Central memory CD8-positive, alpha-beta T cell (primary cell): ENCODE data around the gene LINGO1.

Source experiments
- ATAC-seq: fragments of 150-1000 bp; cut with Tn5 transposase; replicated peaks from 2 replicates; pipeline ENCODE4 v1.10.0; 2022; ENCODE audit warnings: mild to moderate bottlenecking, moderate FRiP score, moderate number of reproducible peaks; ENCODE audit not compliant: poor library complexity, severe bottlenecking; ENCODE audit errors: extremely low read depth
- DNase-seq, 2 donors: peaks; one replicate each; pipeline ENCODE4 v3.0.0; 2021; ENCODE audit warnings: low spot score in 2 of 2
- H3K27ac Mint-ChIP-seq: one replicate; pipeline ENCODE4 v1.8.0; 2022; ENCODE audit warnings: low read depth, mild to moderate bottlenecking, moderate library complexity, mixed read lengths
- H3K27me3 Mint-ChIP-seq: one replicate; pipeline ENCODE4 v1.8.0; 2022; ENCODE audit warnings: mixed read lengths
- H3K36me3 Mint-ChIP-seq: one replicate; pipeline ENCODE4 v1.8.0; 2022; ENCODE audit warnings: mild to moderate bottlenecking, moderate library complexity, mixed read lengths; ENCODE audit not compliant: insufficient read depth
- H3K4me1 Mint-ChIP-seq: one replicate; pipeline ENCODE4 v1.8.0; 2022; ENCODE audit warnings: mixed read lengths
- H3K4me3 Mint-ChIP-seq: one replicate; pipeline ENCODE4 v1.8.0; 2022; ENCODE audit warnings: mild to moderate bottlenecking, moderate library complexity, mixed read lengths
- H3K9me3 Mint-ChIP-seq: one replicate; pipeline ENCODE4 v1.8.0; 2022; ENCODE audit warnings: mixed read lengths

Gene LINGO1

GRCh38 chr15:77649610-77650009 is 16.9 kb upstream of the LINGO1 start:
- no peak overlapping the region for H3K27ac Mint-ChIP-seq
- DNase-seq (no peak), ATAC-seq (no peak)
- H3K27me3 Mint-ChIP-seq: peaks cover 51% of the 10 kb centered on the region
- H3K36me3 Mint-ChIP-seq: no peaks in the 10 kb centered on the region
- H3K4me3 Mint-ChIP-seq: no peak overlapping the region
- H3K4me1 Mint-ChIP-seq: no peaks in the 10 kb centered on the region
- no peaks in the 10 kb centered on the region for H3K9me3 Mint-ChIP-seq

GRCh38 chr15:77649017-77649416 is 16.3 kb upstream of the LINGO1 start:
- no peak overlapping the region for H3K4me3 Mint-ChIP-seq
- H3K4me1 Mint-ChIP-seq: no peaks in the 10 kb centered on the region
- no peaks in the 10 kb centered on the region for H3K36me3 Mint-ChIP-seq
- no peak for ATAC-seq
- peaks cover 51% of the 10 kb centered on the region for H3K27me3 Mint-ChIP-seq
- H3K9me3 Mint-ChIP-seq: no peaks in the 10 kb centered on the region
- no peak for DNase-seq
- H3K27ac Mint-ChIP-seq: no peak overlapping the region

- Mint-ChIP-seq H3K9me3 (no peaks in the 10 kb centered on the region), H3K36me3 (no peaks in the 10 kb centered on the region), H3K4me3 (no peak overlapping the region), H3K27ac (no peak overlapping the region), H3K27me3 (peaks cover 51% of the 10 kb centered on the region), H3K4me1 (no peaks in the 10 kb centered on the region)
- ATAC-seq: no peak
- no peak for DNase-seq
Observed at GRCh38 chr15:77647961-77648360, 15.2 kb upstream of the LINGO1 start.

- H3K9me3 Mint-ChIP-seq: no peaks in the 10 kb centered on the region
- no peak for ATAC-seq
- H3K4me3 Mint-ChIP-seq: no peak overlapping the region
- peaks cover 59% of the 10 kb centered on the region for H3K27me3 Mint-ChIP-seq
- H3K27ac Mint-ChIP-seq: no peak overlapping the region
- no peaks in the 10 kb centered on the region for H3K36me3 Mint-ChIP-seq
- no peaks in the 10 kb centered on the region for H3K4me1 Mint-ChIP-seq
- DNase-seq: no peak
Observed at GRCh38 chr15:77646104-77646694, 13.5 kb upstream of the LINGO1 start.

GRCh38 chr15:77645602-77646001 is 12.9 kb upstream of the LINGO1 start:
- Mint-ChIP-seq H3K9me3 (no peaks in the 10 kb centered on the region), H3K4me3 (no peak overlapping the region), H3K36me3 (no peaks in the 10 kb centered on the region), H3K4me1 (no peaks in the 10 kb centered on the region), H3K27ac (no peak overlapping the region), H3K27me3 (peaks cover 65% of the 10 kb centered on the region)
- DNase-seq (no peak), ATAC-seq (no peak)

DNA sequence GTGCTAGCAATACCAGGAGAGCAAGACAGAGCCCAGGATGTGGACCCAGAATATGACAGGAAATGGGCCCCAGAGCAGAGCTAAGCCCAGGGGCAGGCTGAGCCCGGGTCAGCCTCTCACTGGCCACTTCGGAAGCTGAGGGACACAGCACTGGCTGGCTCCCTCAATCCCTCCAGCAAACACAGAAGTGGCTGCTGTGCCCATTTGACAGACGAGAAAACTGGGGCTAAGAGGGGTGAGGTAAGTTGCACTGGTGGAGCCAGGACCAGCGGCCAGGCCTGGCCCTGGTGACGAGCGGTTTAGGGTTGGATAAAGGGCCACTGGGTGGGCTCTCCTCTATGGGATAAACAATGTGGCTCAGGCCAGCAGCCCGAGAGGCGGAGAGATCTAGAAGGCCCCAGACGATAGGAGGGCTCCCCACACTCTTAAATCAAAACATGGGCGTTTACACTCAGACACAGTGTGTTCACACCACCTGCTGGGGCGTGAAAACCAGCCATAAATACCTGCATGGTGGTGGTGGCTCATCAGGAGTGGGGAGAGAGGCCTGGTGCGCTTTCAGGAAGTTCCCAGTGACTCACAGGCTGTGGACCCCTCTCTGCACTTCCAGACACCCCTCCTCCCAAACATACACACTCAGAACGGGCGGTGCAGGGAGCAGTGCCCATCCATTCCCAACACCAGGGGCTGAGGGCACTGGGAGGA is 12.0 kb upstream of the LINGO1 start:
- Mint-ChIP-seq H3K4me3 (no peak overlapping the region), H3K4me1 (no peaks in the 10 kb centered on the region), H3K36me3 (no peaks in the 10 kb centered on the region), H3K9me3 (no peaks in the 10 kb centered on the region), H3K27ac (no peak overlapping the region), H3K27me3 (peaks cover 74% of the 10 kb centered on the region)
- ATAC-seq (no peak), DNase-seq (no peak)

- no peak for ATAC-seq
- DNase-seq: no peak
- no peaks in the 10 kb centered on the region for H3K36me3 Mint-ChIP-seq
- H3K9me3 Mint-ChIP-seq: no peaks in the 10 kb centered on the region
- H3K4me1 Mint-ChIP-seq: no peaks in the 10 kb centered on the region
- H3K27ac Mint-ChIP-seq: no peak overlapping the region
- no peak overlapping the region for H3K4me3 Mint-ChIP-seq
- H3K27me3 Mint-ChIP-seq: peaks cover 84% of the 10 kb centered on the region
Observed at GRCh38 chr15:77643764-77644163, 11.1 kb upstream of the LINGO1 start.

GRCh38 chr15:77642793-77643430 is 10.2 kb upstream of the LINGO1 start:
- no peaks in the 10 kb centered on the region for H3K9me3 Mint-ChIP-seq
- no peak overlapping the region for H3K27ac Mint-ChIP-seq
- ATAC-seq (no peak), DNase-seq (no peak)
- no peak overlapping the region for H3K4me3 Mint-ChIP-seq
- H3K27me3 Mint-ChIP-seq: peaks cover 87% of the 10 kb centered on the region
- no peaks in the 10 kb centered on the region for H3K4me1 Mint-ChIP-seq
- H3K36me3 Mint-ChIP-seq: no peaks in the 10 kb centered on the region

GRCh38 chr15:77641999-77642398 is 9.3 kb upstream of the LINGO1 start:
- H3K9me3 Mint-ChIP-seq: no peaks in the 10 kb centered on the region
- H3K4me3 Mint-ChIP-seq: no peak overlapping the region
- H3K4me1 Mint-ChIP-seq: no peaks in the 10 kb centered on the region
- no peaks in the 10 kb centered on the region for H3K36me3 Mint-ChIP-seq
- no peak overlapping the region for H3K27ac Mint-ChIP-seq
- DNase-seq (no peak), ATAC-seq (no peak)
- peaks cover 87% of the 10 kb centered on the region for H3K27me3 Mint-ChIP-seq

GRCh38 chr15:77640615-77641014 is 7.9 kb upstream of the LINGO1 start:
- Mint-ChIP-seq H3K4me1 (no peaks in the 10 kb centered on the region), H3K27me3 (peaks cover 88% of the 10 kb centered on the region), H3K4me3 (no peak overlapping the region), H3K36me3 (no peaks in the 10 kb centered on the region), H3K27ac (no peak overlapping the region), H3K9me3 (no peaks in the 10 kb centered on the region)
- DNase-seq (no peak), ATAC-seq (no peak)

- no peak overlapping the region for H3K4me3 Mint-ChIP-seq
- no peaks in the 10 kb centered on the region for H3K36me3 Mint-ChIP-seq
- no peaks in the 10 kb centered on the region for H3K9me3 Mint-ChIP-seq
- DNase-seq (no peak), ATAC-seq (no peak)
- H3K27ac Mint-ChIP-seq: no peak overlapping the region
- peaks cover 94% of the 10 kb centered on the region for H3K27me3 Mint-ChIP-seq
- peaks cover under 1% of the 10 kb centered on the region for H3K4me1 Mint-ChIP-seq
Observed at GRCh38 chr15:77639431-77639830, 6.7 kb upstream of the LINGO1 start.

DNA sequence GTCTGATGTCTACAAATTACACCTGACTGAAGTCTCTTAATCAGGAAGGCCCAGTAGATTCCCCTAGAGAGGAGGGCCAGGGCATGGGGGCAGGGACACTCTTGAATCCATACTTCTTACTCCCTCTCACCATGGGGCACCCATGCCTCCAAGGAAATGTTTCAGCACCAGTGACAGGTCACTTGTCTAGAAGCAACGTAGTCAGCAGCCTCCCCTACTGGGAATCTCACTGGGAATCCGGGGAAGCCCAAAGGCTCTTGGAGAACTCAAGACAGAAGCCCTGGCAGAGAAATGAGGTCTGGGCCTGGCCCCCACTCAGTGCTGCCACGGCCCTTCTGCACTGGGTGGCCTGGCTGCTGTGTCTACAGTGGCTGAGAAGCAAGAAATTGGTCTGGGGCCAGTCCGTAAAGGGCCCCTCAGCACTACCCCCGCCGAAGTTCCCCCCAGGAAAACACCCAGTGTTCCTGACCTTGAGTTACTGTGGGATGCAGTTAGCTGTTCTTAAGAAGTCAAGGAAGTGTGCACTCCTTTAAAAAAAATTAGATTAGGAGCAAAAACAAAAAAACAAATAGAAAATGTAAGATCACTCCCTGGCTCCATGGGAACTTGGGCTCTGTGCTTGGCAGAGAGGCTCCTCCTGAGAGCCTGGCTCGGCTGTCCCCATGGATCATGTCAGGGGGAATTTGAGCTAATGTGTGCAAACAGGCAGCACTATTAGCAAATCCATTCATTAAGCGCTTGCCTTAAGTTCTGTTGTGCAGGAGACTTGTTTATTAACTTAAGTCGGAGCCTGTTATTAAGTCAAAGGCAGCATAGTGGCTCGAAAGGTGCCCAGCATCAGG is 5.4 kb upstream of the LINGO1 start:
- peaks cover 2% of the 10 kb centered on the region for H3K36me3 Mint-ChIP-seq
- no peak for DNase-seq
- H3K9me3 Mint-ChIP-seq: no peaks in the 10 kb centered on the region
- peaks cover 92% of the 10 kb centered on the region for H3K27me3 Mint-ChIP-seq
- no peak for ATAC-seq
- H3K27ac Mint-ChIP-seq: no peak overlapping the region
- H3K4me1 Mint-ChIP-seq: peaks cover 12% of the 10 kb centered on the region
- no peak overlapping the region for H3K4me3 Mint-ChIP-seq
